HCT116 (cell line): ENCODE measurements around the gene MAFG. TPM values are rescaled to one million over a fixed set of nuclear protein-coding genes. Genes with fewer than 3 reads are reported as not detected.

Source experiments
- ATAC-seq: fragments of 200-7000 bp; cut with Tn5 transposase; 2 replicates; pipeline ENCODE4 v1.9.1; 2020; ENCODE audit warnings: mild to moderate bottlenecking, moderate library complexity
- BruUV-seq: library from RNA; stranded (reverse); fragments of 400-500 nt; replicated peaks from 2 replicates; lab custom pipeline; 2021; lab: Mats Ljungman, UMichigan
- CTCF ChIA-PET: fragments of 300-600 bp; sonication (Branson Sonifier 250); formaldehyde crosslinking; loops from one replicate; lab custom pipeline; 2021; ENCODE audit warnings: antibody characterized with exemption; lab: Charles Lee
- POLR2A ChIA-PET: fragments of 300-600, 350-600 bp; sonication (Branson Sonifier 250); formaldehyde crosslinking; loops from one replicate; lab custom pipeline; 2021; ENCODE audit warnings: antibody characterized with exemption; lab: Charles Lee
- RAD21 ChIA-PET, 2 experiments: fragments of 300-600 bp; sonication (Branson Sonifier 250); formaldehyde crosslinking; loops; one replicate each; lab custom pipeline; 2023; ENCODE audit warnings: low total read pairs in 2 of 2; ENCODE audit not compliant: uncharacterized antibody in 2 of 2, unreplicated experiment in 2 of 2, low non-redundant PET in 1 of 2; lab: Charles Lee
- DNase-seq: peaks from one replicate; pipeline ENCODE4 v3.0.0-alpha.2; 2010; ENCODE audit warnings: low read depth, low spot score
- H2AFZ ChIP-seq: fragments of 200-600 bp; shearing (Covaris generic), sonication (generic); 2 replicates; pipeline ENCODE4 v1.6.1; 2017; ENCODE audit warnings: low read depth, mixed run types, mixed read lengths, antibody characterized with exemption, low read length; ENCODE audit not compliant: poor library complexity, severe bottlenecking
- H3K27ac ChIP-seq: 2 replicates; pipeline ENCODE4 v1.5.1; 2012; ENCODE audit warnings: low read depth, low read length
- H3K27me3 ChIP-seq: fragments of 200-600 bp; sonication (generic); 2 replicates; pipeline ENCODE4 v1.6.1; 2016; ENCODE audit warnings: mixed run types, low read length, mixed read lengths; ENCODE audit not compliant: insufficient read depth
- H3K36me3 ChIP-seq, 2 experiments: fragments of 200-500 bp in 1 of 2; fragments of 200-600 bp in 1 of 2; sonication (Bioruptor generic) in 1 of 2; sonication (generic) in 1 of 2; 2 replicates each; pipeline versions ENCODE4 v1.5.1 to v1.6.1; 2014 to 2016; ENCODE audit warnings: low read length in 2 of 2, inconsistent platforms in 1 of 2, mixed read lengths in 1 of 2, mixed run types in 1 of 2; ENCODE audit not compliant: insufficient read depth in 2 of 2, control insufficient read depth in 1 of 2
- H3K4me1 ChIP-seq, 2 experiments: fragments of 200-600 bp in 1 of 2; sonication (generic) in 1 of 2; 2 replicates each; pipeline versions ENCODE4 v1.5.1 to v1.6.1; 2012 to 2017; ENCODE audit warnings: low read length in 2 of 2, inconsistent platforms in 1 of 2, mild to moderate bottlenecking in 1 of 2, mixed read lengths in 1 of 2, mixed run types in 1 of 2, moderate library complexity in 1 of 2; ENCODE audit not compliant: insufficient read depth in 2 of 2, control insufficient read depth in 1 of 2
- H3K4me2 ChIP-seq: fragments of 200-600 bp; sonication (generic); 2 replicates; pipeline ENCODE4 v1.6.1; 2017; ENCODE audit warnings: mixed run types, low read length, mixed read lengths
- H3K4me3 ChIP-seq, 2 experiments: fragments of 200-600 bp in 1 of 2; sonication (generic) in 1 of 2; replicated peaks in 1 of 2; 2 replicates each; pipeline ENCODE4 v1.5.1; 2011 to 2016; ENCODE audit warnings: low read length in 2 of 2, control low read depth in 1 of 2, low read depth in 1 of 2, mild to moderate bottlenecking in 1 of 2, mixed read lengths in 1 of 2, mixed run types in 1 of 2
- H3K79me2 ChIP-seq: fragments of 200-600 bp; sonication (generic); 2 replicates; pipeline ENCODE4 v1.6.1; 2017; ENCODE audit warnings: mild to moderate bottlenecking, mixed run types, low read length, moderate library complexity, mixed read lengths; ENCODE audit not compliant: insufficient read depth
- H3K9ac ChIP-seq: fragments of 200-600 bp; sonication (generic); 2 replicates; pipeline ENCODE4 v1.6.1; 2016; ENCODE audit warnings: low read length, mixed read lengths
- H3K9me2 ChIP-seq: fragments of 200-600 bp; sonication (generic), shearing (Covaris generic); 2 replicates; pipeline ENCODE4 v1.6.1; 2017; ENCODE audit warnings: mixed run types, mild to moderate bottlenecking, moderate library complexity; ENCODE audit not compliant: insufficient read depth
- H3K9me3 ChIP-seq, 2 experiments: fragments of 200-500 bp in 1 of 2; fragments of 200-600 bp in 1 of 2; sonication (Bioruptor generic) in 1 of 2; sonication (generic) in 1 of 2; 2 replicates each; pipeline ENCODE4 v1.6.1; 2014 to 2017; ENCODE audit warnings: low read length in 2 of 2, mixed read lengths in 2 of 2, inconsistent platforms in 1 of 2, low read depth in 1 of 2, mild to moderate bottlenecking in 1 of 2, mixed run types in 1 of 2, moderate library complexity in 1 of 2; ENCODE audit not compliant: control insufficient read depth in 1 of 2, insufficient read depth in 1 of 2
- H4K20me1 ChIP-seq: fragments of 200-600 bp; sonication (generic), shearing (Covaris generic); 2 replicates; pipeline ENCODE4 v1.6.1; 2017; ENCODE audit warnings: mixed run types, mild to moderate bottlenecking, moderate library complexity; ENCODE audit not compliant: insufficient read depth
- ATF3 ChIP-seq: IDR thresholded peaks from 2 replicates; pipeline ENCODE4 v1.6.1; 2012
- EGR1 ChIP-seq: IDR thresholded peaks from 2 replicates; pipeline ENCODE4 v1.6.1; 2012; ENCODE audit warnings: low read depth
- ELF1 ChIP-seq: IDR thresholded peaks from 2 replicates; pipeline ENCODE4 v1.6.1; 2012; ENCODE audit warnings: low read depth, borderline replicate concordance
- EZH2 ChIP-seq: fragments of 200-600 bp; sonication (generic); IDR thresholded peaks from 2 replicates; pipeline ENCODE4 v1.6.1; 2017; ENCODE audit warnings: antibody characterized with exemption, mixed run types
- POLR2A ChIP-seq: IDR thresholded peaks from 2 replicates; pipeline ENCODE4 v1.7.0; 2011; ENCODE audit warnings: borderline replicate concordance; ENCODE audit not compliant: insufficient read depth, insufficient read length; ENCODE audit errors: extremely low read depth
- POLR2AphosphoS5 ChIP-seq: IDR thresholded peaks from 2 replicates; pipeline ENCODE4 v1.6.1; 2011; ENCODE audit warnings: mild to moderate bottlenecking, low read depth, low read length, moderate library complexity
- RAD21 ChIP-seq: IDR thresholded peaks from 2 replicates; pipeline ENCODE4 v1.6.1; 2012; ENCODE audit warnings: low read depth, mild to moderate bottlenecking
- REST ChIP-seq: IDR thresholded peaks from 2 replicates; pipeline ENCODE4 v1.6.1; 2012; ENCODE audit warnings: low read depth
- TCF7L2 ChIP-seq: IDR thresholded peaks from 2 replicates; pipeline ENCODE4 v1.7.0; 2011; ENCODE audit warnings: borderline replicate concordance, inconsistent platforms; ENCODE audit not compliant: insufficient read depth, insufficient read length; ENCODE audit errors: extremely low read depth
- YY1 ChIP-seq: IDR thresholded peaks from 2 replicates; pipeline ENCODE4 v1.6.1; 2011; ENCODE audit warnings: low read length, low read depth, moderate library complexity, mild to moderate bottlenecking; ENCODE audit not compliant: insufficient replicate concordance; ENCODE audit errors: extremely low read depth
- ZFX ChIP-seq: fragments of 450-650 bp; IDR thresholded peaks from 2 replicates; pipeline ENCODE4 v1.6.1; 2017
- intact Hi-C: fragments of 100-400 bp; cut with micrococcal nuclease; formaldehyde crosslinking; loops from 2 replicates; pipeline ENCODE4 v1.10.0; 2022
- total RNA-seq: library from RNA; stranded (reverse); gene quantifications from one replicate; pipeline ENCODE4 v1.2.1, GENCODE V29; 2021; ENCODE audit not compliant: unreplicated experiment

Gene MAFG
- total RNA-seq, 1 experiment from 2014 or later: 46.8 TPM

- intact Hi-C loops: no loop called here
- ChIA-PET CTCF (no interaction called here), POLR2A (no interaction called here)
Observed at GRCh38 chr17:81905993-81906392, 21.5 kb downstream of the MAFG start.

More at GRCh38 chr17:81905993-81906392, 21.5 kb downstream of the MAFG start:
- H3K79me2 ChIP-seq: peaks cover 8% of the 10 kb centered on the region; the same call in 1 of the 2 replicates
- H3K27ac ChIP-seq: no peak overlapping the region
- H4K20me1 ChIP-seq: no peaks in the 10 kb centered on the region
- no peak overlapping the region for H3K4me3 ChIP-seq
- no peak overlapping the region for H3K9ac ChIP-seq
- no peak for DNase-seq
- RAD21 ChIA-PET: no interaction called here
- no peaks in the 10 kb centered on the region for H3K27me3 ChIP-seq
- no peak for ATAC-seq
- no peaks in the 10 kb centered on the region for H3K9me2 ChIP-seq
- no TSS peak for BruUV-seq
- TF ChIP-seq TCF7L2: no peak
- no peak for TF ChIP-seq EZH2
- TF ChIP-seq ELF1: no peak
- no peak for TF ChIP-seq ZFX
- TF ChIP-seq REST: no peak
- no peak for TF ChIP-seq EGR1
- no peak for TF ChIP-seq ATF3
- TF ChIP-seq POLR2AphosphoS5: no peak
- no peak for TF ChIP-seq RAD21
- no peak for TF ChIP-seq POLR2A
- no peak for TF ChIP-seq YY1
- no peaks in the 10 kb centered on the region for H3K9me3 ChIP-seq
- H3K36me3 ChIP-seq: peaks cover 0 to 13% of the 10 kb centered on the region in 2 experiments; a peak in 2 of 4 replicates
- H3K4me1 ChIP-seq: peaks cover 7 to 28% of the 10 kb centered on the region in 2 experiments
- H2AFZ ChIP-seq: no peak overlapping the region
- H3K4me2 ChIP-seq: no peak overlapping the region
